ENCODE data around the gene RFX2.

DNA sequence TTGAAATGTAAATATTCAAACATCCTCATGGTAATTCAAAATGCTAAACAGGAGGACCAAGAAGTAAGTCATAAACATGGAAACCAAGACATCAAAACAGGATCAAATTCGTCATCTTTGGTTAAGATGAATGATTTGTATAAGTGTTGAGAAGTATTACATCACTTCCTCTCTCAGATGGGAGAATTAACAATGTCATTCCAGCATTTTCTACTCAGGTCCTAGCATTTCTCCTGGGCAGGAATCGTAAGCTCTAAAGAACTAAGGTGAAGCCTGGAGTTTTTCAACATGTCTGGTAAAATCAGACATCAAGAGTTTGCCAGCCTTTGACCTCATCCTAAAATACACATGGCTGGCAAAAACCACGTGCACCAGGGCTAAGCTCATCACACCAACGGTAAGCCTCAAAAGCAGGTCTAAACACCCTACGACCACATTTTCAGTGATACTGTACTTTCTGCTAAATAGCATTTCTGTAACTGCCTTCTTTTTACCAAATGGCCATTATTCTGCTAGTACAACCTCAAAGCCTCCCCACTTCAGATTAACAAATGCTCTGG is 157.2 kb downstream of the RFX2 start:
- TF ChIP-seq, protein P1, sequence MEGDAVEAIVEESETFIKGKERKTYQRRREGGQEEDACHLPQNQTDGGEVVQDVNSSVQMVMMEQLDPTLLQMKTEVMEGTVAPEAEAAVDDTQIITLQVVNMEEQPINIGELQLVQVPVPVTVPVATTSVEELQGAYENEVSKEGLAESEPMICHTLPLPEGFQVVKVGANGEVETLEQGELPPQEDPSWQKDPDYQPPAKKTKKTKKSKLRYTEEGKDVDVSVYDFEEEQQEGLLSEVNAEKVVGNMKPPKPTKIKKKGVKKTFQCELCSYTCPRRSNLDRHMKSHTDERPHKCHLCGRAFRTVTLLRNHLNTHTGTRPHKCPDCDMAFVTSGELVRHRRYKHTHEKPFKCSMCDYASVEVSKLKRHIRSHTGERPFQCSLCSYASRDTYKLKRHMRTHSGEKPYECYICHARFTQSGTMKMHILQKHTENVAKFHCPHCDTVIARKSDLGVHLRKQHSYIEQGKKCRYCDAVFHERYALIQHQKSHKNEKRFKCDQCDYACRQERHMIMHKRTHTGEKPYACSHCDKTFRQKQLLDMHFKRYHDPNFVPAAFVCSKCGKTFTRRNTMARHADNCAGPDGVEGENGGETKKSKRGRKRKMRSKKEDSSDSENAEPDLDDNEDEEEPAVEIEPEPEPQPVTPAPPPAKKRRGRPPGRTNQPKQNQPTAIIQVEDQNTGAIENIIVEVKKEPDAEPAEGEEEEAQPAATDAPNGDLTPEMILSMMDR (IDR thresholded peaks at IDR 0.05; ENCODE audit: insufficient read depth, low read length, poor library complexity, severe bottlenecking): no peak
- no peak for TF ChIP-seq EZH2phosphoT487 (conservative IDR thresholded peaks at IDR 0.05; ENCODE audit: low read length)
